BE2C (cell line): ENCODE data around the gene FMR1NB.

Experiments used
- DNase-seq: peaks from one replicate; pipeline ENCODE4 v3.0.0-alpha.2; 2020
- H3K27me3 ChIP-seq: fragments of 250-450 bp; sonication (Bioruptor Pico); 2 replicates; pipeline ENCODE4 v1.5.1; 2020; ENCODE audit warnings: mild to moderate bottlenecking
- H3K36me3 ChIP-seq: fragments of 250-450 bp; sonication (Bioruptor Pico); 2 replicates; pipeline ENCODE4 v1.5.1; 2020; ENCODE audit warnings: mild to moderate bottlenecking
- H3K4me1 ChIP-seq: fragments of 250-450 bp; sonication (Bioruptor Pico); 2 replicates; pipeline ENCODE4 v1.5.1; 2020
- H3K4me3 ChIP-seq: 2 replicates; pipeline ENCODE4 v1.5.1; 2011; ENCODE audit warnings: low read depth, low read length
- H3K9me3 ChIP-seq: fragments of 250-450 bp; sonication (Bioruptor Pico); 2 replicates; pipeline ENCODE4 v1.5.1; 2020
- TF ChIP-seq, protein P1 (sequence below): IDR thresholded peaks from 2 replicates; pipeline ENCODE4 v1.5.1; 2012; ENCODE audit warnings: mild to moderate bottlenecking, low read depth, low read length

Gene FMR1NB

DNA sequence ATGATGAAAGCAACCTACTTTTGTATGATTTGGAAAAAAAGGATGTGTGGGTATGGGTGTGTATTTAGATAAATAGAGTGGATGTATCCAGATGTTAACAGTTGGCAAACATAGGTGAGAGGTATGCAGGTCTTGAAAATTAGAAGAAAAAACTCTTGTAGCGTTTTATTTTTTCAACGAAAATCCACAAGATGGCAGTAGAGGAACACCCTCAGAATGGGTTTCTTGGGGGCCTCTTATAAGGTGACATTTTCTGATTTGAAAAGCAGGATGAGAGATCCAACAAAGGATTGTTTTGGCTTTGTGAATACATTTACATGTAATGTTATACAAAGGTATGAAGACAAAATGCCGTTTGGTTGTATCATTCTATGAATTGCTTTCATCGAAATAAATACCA, 68.3 kb downstream of the FMR1NB start:
- TF ChIP-seq, protein P1, sequence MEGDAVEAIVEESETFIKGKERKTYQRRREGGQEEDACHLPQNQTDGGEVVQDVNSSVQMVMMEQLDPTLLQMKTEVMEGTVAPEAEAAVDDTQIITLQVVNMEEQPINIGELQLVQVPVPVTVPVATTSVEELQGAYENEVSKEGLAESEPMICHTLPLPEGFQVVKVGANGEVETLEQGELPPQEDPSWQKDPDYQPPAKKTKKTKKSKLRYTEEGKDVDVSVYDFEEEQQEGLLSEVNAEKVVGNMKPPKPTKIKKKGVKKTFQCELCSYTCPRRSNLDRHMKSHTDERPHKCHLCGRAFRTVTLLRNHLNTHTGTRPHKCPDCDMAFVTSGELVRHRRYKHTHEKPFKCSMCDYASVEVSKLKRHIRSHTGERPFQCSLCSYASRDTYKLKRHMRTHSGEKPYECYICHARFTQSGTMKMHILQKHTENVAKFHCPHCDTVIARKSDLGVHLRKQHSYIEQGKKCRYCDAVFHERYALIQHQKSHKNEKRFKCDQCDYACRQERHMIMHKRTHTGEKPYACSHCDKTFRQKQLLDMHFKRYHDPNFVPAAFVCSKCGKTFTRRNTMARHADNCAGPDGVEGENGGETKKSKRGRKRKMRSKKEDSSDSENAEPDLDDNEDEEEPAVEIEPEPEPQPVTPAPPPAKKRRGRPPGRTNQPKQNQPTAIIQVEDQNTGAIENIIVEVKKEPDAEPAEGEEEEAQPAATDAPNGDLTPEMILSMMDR, result peak; percentile 46
- Histone ChIP-seq H3K4me1 (no peaks in the 10 kb centered on the region), H3K27me3 (no peaks in the 10 kb centered on the region), H3K4me3 (no peak overlapping the region), H3K9me3 (no peaks in the 10 kb centered on the region), H3K36me3 (no peaks in the 10 kb centered on the region)
- no peak for DNase-seq

DNA sequence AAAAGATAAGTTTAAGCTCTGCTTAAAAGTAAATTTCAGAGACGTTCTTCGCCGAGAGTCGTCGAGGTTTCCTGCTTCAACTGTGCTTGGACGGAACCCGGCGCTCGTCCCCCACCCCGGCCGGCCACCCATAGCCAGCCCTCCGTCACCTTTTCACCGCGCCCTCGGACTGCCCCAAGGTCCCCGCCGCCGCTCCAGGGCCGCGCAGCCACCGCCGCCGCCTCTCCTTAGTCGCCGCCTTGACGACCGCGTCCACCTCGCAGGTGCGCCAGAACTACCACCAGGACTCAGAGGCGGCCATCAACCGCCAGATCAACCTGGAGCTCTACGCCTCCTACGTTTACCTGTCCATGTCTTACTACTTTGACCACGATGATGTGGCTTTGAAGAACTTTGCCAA, 70.8 kb downstream of the FMR1NB start:
- Histone ChIP-seq H3K9me3 (no peaks in the 10 kb centered on the region), H3K27me3 (no peaks in the 10 kb centered on the region), H3K4me3 (no peak overlapping the region), H3K4me1 (no peaks in the 10 kb centered on the region), H3K36me3 (no peaks in the 10 kb centered on the region)
- TF ChIP-seq, protein P1, result no peak
- no peak for DNase-seq

DNA sequence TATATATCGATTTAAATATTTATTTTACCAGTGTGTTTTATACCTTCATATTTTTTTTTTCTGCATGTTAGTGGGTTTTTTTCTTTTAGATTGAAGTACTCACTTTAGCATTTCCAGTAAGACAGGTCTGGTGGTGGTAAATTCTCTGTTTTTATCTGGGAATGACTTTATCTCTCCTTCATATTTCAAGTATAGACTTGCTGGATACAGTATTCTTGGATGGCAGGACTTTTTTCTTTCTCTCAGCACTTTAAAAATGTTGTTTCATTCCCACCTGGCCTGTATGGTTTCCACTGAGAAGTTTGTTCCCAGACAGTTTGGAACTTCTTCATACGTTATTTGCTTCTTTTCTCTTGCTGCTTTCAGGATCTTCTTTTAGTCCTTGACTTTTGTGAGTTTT, 86.1 kb downstream of the FMR1NB start:
- Histone ChIP-seq H3K9me3 (no peaks in the 10 kb centered on the region), H3K27me3 (no peaks in the 10 kb centered on the region), H3K4me3 (no peak overlapping the region), H3K36me3 (no peaks in the 10 kb centered on the region), H3K4me1 (no peaks in the 10 kb centered on the region)
- DNase-seq, result no peak
- TF ChIP-seq, protein P1, result no peak

DNA sequence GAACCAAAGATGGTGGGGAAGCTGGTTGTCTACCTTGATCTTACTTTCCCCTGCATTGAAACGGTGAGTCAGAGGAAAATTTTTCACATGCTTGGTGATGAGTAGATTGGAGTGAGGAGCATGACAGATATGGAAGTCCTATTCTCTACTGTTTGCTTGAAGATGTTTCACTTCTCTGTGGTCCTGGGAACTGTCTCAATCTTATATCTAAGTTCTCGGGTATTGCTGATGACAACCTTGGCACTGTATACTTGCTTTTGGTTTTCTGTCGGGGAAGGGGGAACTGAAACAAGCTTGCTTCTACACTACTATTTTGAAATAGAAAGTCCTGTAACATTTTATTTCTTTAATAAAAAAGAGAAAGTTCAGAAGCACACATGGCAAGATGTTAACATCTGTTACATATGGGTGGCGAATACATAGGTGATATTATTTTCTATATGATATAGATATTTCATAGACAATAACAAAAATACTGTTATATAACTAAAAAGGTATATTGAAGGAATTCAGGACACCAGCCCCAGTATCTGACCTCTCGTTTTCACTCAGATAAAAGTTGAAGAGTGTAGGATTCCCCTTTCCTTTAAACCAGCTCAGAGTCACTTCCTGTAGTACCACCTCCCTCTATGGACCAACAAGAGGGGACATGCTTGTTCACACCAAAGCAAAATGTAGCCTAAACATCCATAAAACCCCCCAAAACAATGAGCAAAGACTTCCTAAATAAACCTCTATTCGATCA, 88.8 kb downstream of the FMR1NB start:
- Histone ChIP-seq H3K36me3 (no peaks in the 10 kb centered on the region), H3K4me1 (no peaks in the 10 kb centered on the region), H3K27me3 (no peaks in the 10 kb centered on the region), H3K9me3 (no peaks in the 10 kb centered on the region), H3K4me3 (no peak overlapping the region)
- TF ChIP-seq, protein P1, result no peak
- no peak for DNase-seq

DNA sequence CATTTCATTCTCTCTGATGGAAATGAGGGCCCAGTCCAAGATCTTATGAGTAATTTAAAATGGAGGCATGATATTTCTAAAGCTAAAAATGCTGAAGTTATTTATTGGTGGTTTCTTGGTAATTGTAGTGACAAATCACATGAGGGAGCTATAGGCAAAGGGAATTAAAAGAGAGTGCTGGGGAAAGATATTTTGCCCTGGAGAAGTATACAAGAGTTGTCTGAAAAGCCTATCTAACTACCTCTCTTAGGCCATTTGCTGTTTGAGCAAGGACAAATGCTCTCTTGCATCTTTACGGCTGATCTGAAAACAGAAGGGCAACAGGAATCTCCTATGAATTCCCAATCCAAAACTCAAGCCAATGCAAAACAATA, 89.4 kb downstream of the FMR1NB start:
- H3K4me1 ChIP-seq, result no peaks in the 10 kb centered on the region
- no peaks in the 10 kb centered on the region for H3K27me3 ChIP-seq
- no peaks in the 10 kb centered on the region for H3K36me3 ChIP-seq
- H3K9me3 ChIP-seq, result no peaks in the 10 kb centered on the region
- no peak for DNase-seq
- TF ChIP-seq, protein P1, result no peak
- no peak overlapping the region for H3K4me3 ChIP-seq
